ENCODE results near the gene SLC12A8. TPM values are rescaled to one million over a fixed set of nuclear protein-coding genes. Genes with fewer than 3 reads are reported as not detected.

SLC12A8 gene
- total and polyA plus RNA-seq, 10 of the 15 experiments (the other 5 are each of a cell fraction or from before 2014, with no cell fraction given) = 2.5 to 71.6 (median 50.1) TPM

DNA sequence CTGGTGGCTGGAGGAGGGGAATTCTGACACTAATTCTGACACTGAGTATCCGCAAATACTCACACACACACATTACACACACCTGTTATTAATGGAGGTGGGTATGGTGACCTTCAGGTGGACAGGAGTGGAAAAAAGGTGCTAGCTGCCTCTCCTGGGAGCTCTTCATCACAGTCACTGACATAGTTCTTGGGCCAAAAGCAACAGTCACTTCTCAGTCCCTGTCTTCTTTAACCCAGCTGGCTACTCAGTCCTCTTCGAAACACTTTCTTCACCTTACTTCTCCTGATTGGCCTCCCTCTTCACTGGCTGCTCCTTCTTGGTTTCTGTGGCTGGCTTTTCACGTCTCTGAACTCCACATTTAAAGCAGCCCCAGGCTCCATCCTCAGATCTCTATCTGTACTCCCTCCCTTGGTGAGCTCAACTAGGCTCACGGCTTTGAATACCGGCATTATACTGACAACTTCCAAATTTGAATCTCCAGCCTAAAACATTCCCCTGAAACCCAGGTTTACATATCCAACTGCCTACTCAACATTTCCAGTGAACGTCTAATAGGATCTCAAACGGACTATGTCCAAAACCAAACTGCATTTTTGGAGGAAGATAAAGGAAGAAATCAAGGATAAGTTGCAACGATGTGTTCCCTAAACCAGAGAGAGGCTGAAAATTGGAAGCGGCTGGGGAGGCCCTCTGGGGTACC, 103.6 kb downstream of the SLC12A8 start:
- peak overlapping the region; percentile 82 for H3K4me3 ChIP-seq
- peak overlapping the region; percentile 82 for H3K9ac ChIP-seq (ENCODE audit: control insufficient read depth, insufficient read depth, low read length)
- intact Hi-C loops (cut with micrococcal nuclease; ENCODE audit: unreplicated experiment) (loop anchor here (1.0 to 2.0 kb wide), 3 partner anchors 32 to 92 kb away; no protein-coding TSS in a partner anchor), in situ Hi-C loops (cut with MboI) (no loop called here)
- ATAC-seq = peak; percentile 31
- DNase-seq (ENCODE audit: low read depth, low spot score) = no peak
- no peaks in the 10 kb centered on the region for H3K9me3 ChIP-seq (replicated peaks; ENCODE audit: control insufficient read depth, insufficient read depth, low read length)
- ChIA-PET POLR2A (interaction anchor here (1.0 to 4.2 kb wide), 5 partner anchors 12 to 173 kb away, joined by 3 to 45 read pairs (median 4); no protein-coding TSS in a partner anchor), SMC1A (ENCODE audit: uncharacterized antibody, unreplicated experiment) (interaction anchor here (0.5 to 7.9 kb wide), 19 partner anchors 10 to 481 kb away, joined by 3 to 127 read pairs (median 5); partner anchors contain the start of gene MUC13), CTCF (interaction anchor here (0.6 to 4.5 kb wide), 7 partner anchors 11 to 287 kb away, joined by 3 to 42 read pairs (median 3); no protein-coding TSS in a partner anchor), RAD21 (ENCODE audit: unreplicated experiment) (interaction anchor here (0.6 to 5.3 kb wide), 15 partner anchors 7 to 476 kb away, joined by 3 to 76 read pairs (median 4); partner anchors contain the start of gene MUC13)
- no TSS peak for BruUV-seq (replicated peaks)
- peak overlapping the region; percentile 86 for H3K4me2 ChIP-seq (ENCODE audit: control insufficient read depth, insufficient read depth)
- H3K36me3 ChIP-seq (ENCODE audit: control insufficient read depth in 2 of 2, insufficient read depth in 2 of 2, low read length in 1 of 2) = no peaks in the 10 kb centered on the region
- peak overlapping the region; percentile 40 for H2AFZ ChIP-seq (ENCODE audit: control insufficient read depth, low read depth, low read length)
- H3K4me1 ChIP-seq (ENCODE audit: control insufficient read depth, insufficient read depth, low read length) = peaks cover 45% of the 10 kb centered on the region
- peak overlapping the region; percentile 93 for H3K27ac ChIP-seq (ENCODE audit: control insufficient read depth, insufficient read depth)
- no peak for FAIRE-seq
- no peaks in the 10 kb centered on the region for H3K27me3 ChIP-seq (replicated peaks in 1 of 2; ENCODE audit: control insufficient read depth in 2 of 2, insufficient read depth in 2 of 2, low read length in 1 of 2)
- H4K20me1 ChIP-seq (ENCODE audit: control insufficient read depth, insufficient read depth) = no peaks in the 10 kb centered on the region
- whole genome bisulfite sequencing (ENCODE audit: insufficient coverage, insufficient replicate concordance, low lambda C conversion rate, missing lambda C conversion rate) = 56% methylated on average over 9 of the region's 9 CpGs
- peaks cover 61% of the 10 kb centered on the region for H3K79me2 ChIP-seq (ENCODE audit: control insufficient read depth, insufficient read depth, low read length)
- peak; percentile 6; the same call in 1 of the 2 replicates for TF ChIP-seq FOXM1 (IDR thresholded peaks at IDR 0.05; ENCODE audit: low read depth, low read length)
- no peak for TF ChIP-seq CHD2 (IDR thresholded peaks at IDR 0.05; ENCODE audit: borderline replicate concordance, low read depth, low read length)
- no peak for TF ChIP-seq SREBF2 (IDR thresholded peaks at IDR 0.05; ENCODE audit: low read length)
- TF ChIP-seq RUNX3 (IDR thresholded peaks at IDR 0.05; ENCODE audit: low read length) = peak; percentile 35
- TF ChIP-seq, protein P1, sequence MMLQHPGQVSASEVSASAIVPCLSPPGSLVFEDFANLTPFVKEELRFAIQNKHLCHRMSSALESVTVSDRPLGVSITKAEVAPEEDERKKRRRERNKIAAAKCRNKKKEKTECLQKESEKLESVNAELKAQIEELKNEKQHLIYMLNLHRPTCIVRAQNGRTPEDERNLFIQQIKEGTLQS (IDR thresholded peaks at IDR 0.05; ENCODE audit: borderline replicate concordance, extremely low read depth, low read depth, low read length) = no peak
- no peak for TF ChIP-seq ZNF217 (IDR thresholded peaks at IDR 0.05)
- TF ChIP-seq, protein P2, sequence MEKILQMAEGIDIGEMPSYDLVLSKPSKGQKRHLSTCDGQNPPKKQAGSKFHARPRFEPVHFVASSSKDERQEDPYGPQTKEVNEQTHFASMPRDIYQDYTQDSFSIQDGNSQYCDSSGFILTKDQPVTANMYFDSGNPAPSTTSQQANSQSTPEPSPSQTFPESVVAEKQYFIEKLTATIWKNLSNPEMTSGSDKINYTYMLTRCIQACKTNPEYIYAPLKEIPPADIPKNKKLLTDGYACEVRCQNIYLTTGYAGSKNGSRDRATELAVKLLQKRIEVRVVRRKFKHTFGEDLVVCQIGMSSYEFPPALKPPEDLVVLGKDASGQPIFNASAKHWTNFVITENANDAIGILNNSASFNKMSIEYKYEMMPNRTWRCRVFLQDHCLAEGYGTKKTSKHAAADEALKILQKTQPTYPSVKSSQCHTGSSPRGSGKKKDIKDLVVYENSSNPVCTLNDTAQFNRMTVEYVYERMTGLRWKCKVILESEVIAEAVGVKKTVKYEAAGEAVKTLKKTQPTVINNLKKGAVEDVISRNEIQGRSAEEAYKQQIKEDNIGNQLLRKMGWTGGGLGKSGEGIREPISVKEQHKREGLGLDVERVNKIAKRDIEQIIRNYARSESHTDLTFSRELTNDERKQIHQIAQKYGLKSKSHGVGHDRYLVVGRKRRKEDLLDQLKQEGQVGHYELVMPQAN (conservative IDR thresholded peaks at IDR 0.05) = no peak
- no peak for TF ChIP-seq MEF2A (IDR thresholded peaks at IDR 0.05; ENCODE audit: insufficient read depth, low read depth, low read length)
- 0 out of 2 replicates have a peak, but pooled peaks have one; percentile 9 for TF ChIP-seq TCF3 (IDR thresholded peaks at IDR 0.05; ENCODE audit: borderline replicate concordance, insufficient read depth, low read depth, low read length)
- no peak for TF ChIP-seq SMARCA5 (IDR thresholded peaks at IDR 0.05)
- TF ChIP-seq CREB1 (IDR thresholded peaks at IDR 0.05; ENCODE audit: low read depth) = no peak
- TF ChIP-seq YY1 (IDR thresholded peaks at IDR 0.05; ENCODE audit: low read depth, low read length) = peak; percentile 23; the same call in 1 of the 2 replicates
- peak; percentile 33; the same call in 1 of the 2 replicates for TF ChIP-seq POLR2AphosphoS5 (IDR thresholded peaks at IDR 0.05; ENCODE audit: low read length)
- 0 out of 2 replicates have a peak, but pooled peaks have one; percentile 6 for TF ChIP-seq TCF12 (IDR thresholded peaks at IDR 0.05; ENCODE audit: low read depth, low read length)
- no peak for TF ChIP-seq TARDBP (IDR thresholded peaks at IDR 0.05; ENCODE audit: borderline replicate concordance)
- TF ChIP-seq HDAC6 (IDR thresholded peaks at IDR 0.05; ENCODE audit: unreplicated experiment) = no peak
- TF ChIP-seq SREBF1 (IDR thresholded peaks at IDR 0.05; ENCODE audit: low read length) = no peak
- TF ChIP-seq RCOR1 (conservative IDR thresholded peaks at IDR 0.05; ENCODE audit: low read depth, low read length) = no peak
- TF ChIP-seq MTA3 (IDR thresholded peaks at IDR 0.05; ENCODE audit: borderline replicate concordance, low read length) = peak; percentile 84; the same call in 1 of the 2 replicates
- peak; percentile 26; the same call in 1 of the 2 replicates for TF ChIP-seq POLR2A (IDR thresholded peaks at IDR 0.05; ENCODE audit: low read depth, low read length)
- TF ChIP-seq ZZZ3 (IDR thresholded peaks at IDR 0.05; ENCODE audit: control insufficient read depth, insufficient read length, low read depth) = no peak
- TF ChIP-seq, protein P3, sequence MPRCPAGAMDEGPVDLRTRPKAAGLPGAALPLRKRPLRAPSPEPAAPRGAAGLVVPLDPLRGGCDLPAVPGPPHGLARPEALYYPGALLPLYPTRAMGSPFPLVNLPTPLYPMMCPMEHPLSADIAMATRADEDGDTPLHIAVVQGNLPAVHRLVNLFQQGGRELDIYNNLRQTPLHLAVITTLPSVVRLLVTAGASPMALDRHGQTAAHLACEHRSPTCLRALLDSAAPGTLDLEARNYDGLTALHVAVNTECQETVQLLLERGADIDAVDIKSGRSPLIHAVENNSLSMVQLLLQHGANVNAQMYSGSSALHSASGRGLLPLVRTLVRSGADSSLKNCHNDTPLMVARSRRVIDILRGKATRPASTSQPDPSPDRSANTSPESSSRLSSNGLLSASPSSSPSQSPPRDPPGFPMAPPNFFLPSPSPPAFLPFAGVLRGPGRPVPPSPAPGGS (IDR thresholded peaks at IDR 0.05; ENCODE audit: borderline replicate concordance, insufficient read depth, low read depth, low read length, poor library complexity, severe bottlenecking) = peak; percentile 20
